Endothelial cell of umbilical vein (primary cell): Measurements from ENCODE around the gene ADGRD2. TPM values are rescaled to one million over a fixed set of nuclear protein-coding genes. Genes with fewer than 3 reads are reported as not detected.

ENCODE experiments used
- BruUV-seq: library from RNA; stranded (reverse); fragments of 400-500 nt; replicated peaks from 2 replicates; lab custom pipeline; 2021; lab: Mats Ljungman, UMichigan
- CTCF ChIA-PET: fragments of 300-600, 350-600 bp; sonication (Branson Sonifier 250); formaldehyde crosslinking; loops from one replicate; lab custom pipeline; 2021; ENCODE audit warnings: antibody characterized with exemption, inconsistent platforms; lab: Charles Lee
- POLR2A ChIA-PET: fragments of 300-600, 350-600 bp; sonication (Branson Sonifier 250); formaldehyde crosslinking; loops from one replicate; lab custom pipeline; 2021; ENCODE audit warnings: antibody characterized with exemption, inconsistent platforms; lab: Charles Lee
- DNase-seq: peaks from one replicate; pipeline ENCODE4 v3.0.0-alpha.2; 2011; ENCODE audit warnings: low read depth, low spot score
- FAIRE-seq: peaks from 2 replicates; lab custom pipeline; 2011; peaks lifted over from hg19 to GRCh38; lab: Jason Lieb, UNC
- H2AFZ ChIP-seq: 2 replicates; pipeline ENCODE4 v1.6.0; 2012; ENCODE audit warnings: low read depth, low read length, control low read depth, inconsistent platforms
- H3K27ac ChIP-seq: 2 replicates; pipeline ENCODE4 v1.5.1; 2011; ENCODE audit warnings: low read depth, mild to moderate bottlenecking, control low read depth, low read length, moderate library complexity; ENCODE audit not compliant: insufficient read depth
- H3K27me3 ChIP-seq, 2 experiments: 2 replicates each; pipeline versions ENCODE4 v1.6.0 to v1.6.1; 2011; ENCODE audit warnings: low read length in 2 of 2, mixed read lengths in 1 of 2; ENCODE audit not compliant: control insufficient read depth in 2 of 2, insufficient read depth in 2 of 2
- H3K36me3 ChIP-seq, 2 experiments: 2 replicates in 1 of 2; 3 replicates in 1 of 2; pipeline ENCODE4 v1.5.1; 2011; ENCODE audit warnings: low read length in 2 of 2, mild to moderate bottlenecking in 1 of 2, moderate library complexity in 1 of 2; ENCODE audit not compliant: control insufficient read depth in 2 of 2, insufficient read depth in 2 of 2; ENCODE audit errors: extremely low read depth in 1 of 2
- H3K4me1 ChIP-seq: 3 replicates; pipeline ENCODE4 v1.5.1; 2011; ENCODE audit warnings: mild to moderate bottlenecking, low read length; ENCODE audit not compliant: control insufficient read depth, insufficient read depth; ENCODE audit errors: extremely low read depth
- H3K4me2 ChIP-seq: 2 replicates; pipeline ENCODE4 v1.6.1; 2011; ENCODE audit warnings: low read length, control low read depth, mixed read lengths; ENCODE audit not compliant: insufficient read depth
- H3K4me3 ChIP-seq, 3 experiments: fragments of 200-600 bp in 1 of 3; sonication (generic), shearing (Covaris generic) in 1 of 3; replicated peaks in 1 of 3; 2 replicates each; pipeline ENCODE4 v1.5.1; 2011 to 2016; ENCODE audit warnings: control low read depth in 3 of 3, low read length in 3 of 3, mild to moderate bottlenecking in 2 of 3, inconsistent platforms in 1 of 3, low read depth in 1 of 3, moderate library complexity in 1 of 3; ENCODE audit not compliant: insufficient read depth in 1 of 3
- H3K79me2 ChIP-seq: 2 replicates; pipeline ENCODE4 v1.6.0; 2012; ENCODE audit warnings: low read length, inconsistent platforms; ENCODE audit not compliant: control insufficient read depth, insufficient read depth
- H3K9ac ChIP-seq: replicated peaks from 2 replicates; pipeline ENCODE3; 2011; ENCODE audit warnings: low read length, control low read depth; ENCODE audit not compliant: insufficient read depth; ENCODE audit errors: extremely low read depth
- H3K9me1 ChIP-seq: replicated peaks from 3 replicates; pipeline ENCODE4 v1.6.0; 2011; ENCODE audit warnings: mild to moderate bottlenecking, low read length; ENCODE audit not compliant: control insufficient read depth, insufficient read depth; ENCODE audit errors: extremely low read depth
- H3K9me3 ChIP-seq: replicated peaks from 2 replicates; pipeline ENCODE4 v1.5.1; 2012; ENCODE audit warnings: low read length, inconsistent platforms; ENCODE audit not compliant: control insufficient read depth, insufficient read depth
- H4K20me1 ChIP-seq: replicated peaks from 2 replicates; pipeline ENCODE3; 2011; ENCODE audit warnings: mild to moderate bottlenecking, low read length; ENCODE audit not compliant: control insufficient read depth, insufficient read depth; ENCODE audit errors: extremely low read depth
- CTCF ChIP-seq, 2 donors: IDR thresholded peaks; 1 replicate in 1 of 2; 2 replicates in 1 of 2; pipeline ENCODE4 v1.5.1; 2011; ENCODE audit warnings: low read length in 2 of 2, mild to moderate bottlenecking in 2 of 2, moderate library complexity in 2 of 2, control low read depth in 1 of 2, inconsistent platforms in 1 of 2, low read depth in 1 of 2; ENCODE audit not compliant: insufficient read depth in 1 of 2; ENCODE audit errors: extremely low read depth in 1 of 2
- EZH2 ChIP-seq: IDR thresholded peaks from 2 replicates; pipeline ENCODE4 v1.6.1; 2012; ENCODE audit warnings: borderline replicate concordance, low read depth, mild to moderate bottlenecking, moderate library complexity, low read length, inconsistent platforms; ENCODE audit not compliant: severe bottlenecking
- FOS ChIP-seq: IDR thresholded peaks from 2 replicates; pipeline ENCODE4 v1.6.1; 2011; ENCODE audit warnings: mild to moderate bottlenecking, low read length, moderate library complexity, borderline replicate concordance; ENCODE audit not compliant: insufficient read depth
- GATA2 ChIP-seq: IDR thresholded peaks from 2 replicates; pipeline ENCODE4 v1.7.0; 2011; ENCODE audit warnings: low read depth, mild to moderate bottlenecking, moderate library complexity, mixed read lengths, low read length; ENCODE audit not compliant: insufficient read length, insufficient read depth
- JUN ChIP-seq: IDR thresholded peaks from 2 replicates; pipeline ENCODE4 v1.6.1; 2011; ENCODE audit warnings: borderline replicate concordance, low read depth; ENCODE audit not compliant: insufficient read length, insufficient read depth
- MAX ChIP-seq: IDR thresholded peaks from 2 replicates; pipeline ENCODE4 v1.6.1; 2011; ENCODE audit not compliant: insufficient read depth, insufficient read length
- MYC ChIP-seq: IDR thresholded peaks from one replicate; pipeline ENCODE4 v1.6.1; 2011; ENCODE audit warnings: mild to moderate bottlenecking, low read depth, low read length
- POLR2A ChIP-seq: IDR thresholded peaks from 2 replicates; pipeline ENCODE4 v1.6.1; 2012; ENCODE audit warnings: low read depth, mild to moderate bottlenecking, control low read depth, low read length
- POLR2AphosphoS5 ChIP-seq: IDR thresholded peaks from 2 replicates; pipeline ENCODE4 v1.6.1; 2012; ENCODE audit warnings: low read depth, mild to moderate bottlenecking, control low read depth, low read length, moderate library complexity; ENCODE audit not compliant: insufficient read depth
- dilution Hi-C: fragments of 300-500 bp; cut with MboI; formaldehyde crosslinking; loops from one replicate; pipeline ENCODE4 v1.15.0; 2019; ENCODE audit warnings: low sequenced_read_pairs; ENCODE audit not compliant: extremely low pct_ligation_motif_present
- intact Hi-C: fragments of 100-400 bp; cut with micrococcal nuclease; formaldehyde crosslinking; loops from one replicate; pipeline ENCODE4 v1.10.0; 2022
- polyA plus RNA-seq, 4 experiments: library from polyadenylated mRNA; depleted of rRNA in 3 of 4; stranded (reverse) in 3 of 4; unstranded in 1 of 4; fragments of >200 nt; gene quantifications; 2 replicates each; pipeline versions ENCODE4 v1.2.1 to v1.2.3, GENCODE V29; 2011 to 2012; ENCODE audit warnings: missing spikeins in 1 of 4
- total RNA-seq: library from RNA; stranded (reverse); gene quantifications from 2 replicates; pipeline ENCODE4 v1.2.3, GENCODE V29; 2021

The ADGRD2 gene
- total and polyA plus RNA-seq, 2 donors (not counting 3 experiments of a cell fraction or from before 2014, with no cell fraction given), result not detected

- intact Hi-C loops, result loop anchor here (1.0 kb wide), 1 partner anchor 61 kb away; no protein-coding TSS in a partner anchor
- CTCF ChIA-PET, result interaction anchor here (1.1 to 1.2 kb wide), 2 partner anchors 57 to 61 kb away, joined by 3 to 6 read pairs; no protein-coding TSS in a partner anchor
- BruUV-seq, result no TSS peak
These were observed 29.8 kb downstream of the ADGRD2 start for GRCh38 chr9:124479947-124480620.

More at GRCh38 chr9:124479947-124480620, 29.8 kb downstream of the ADGRD2 start:
- DNase-seq (no peak), FAIRE-seq (no peak)
- Histone ChIP-seq H3K36me3 (no peaks in the 10 kb centered on the region), H3K79me2 (no peaks in the 10 kb centered on the region), H3K9ac (no peak overlapping the region), H3K4me2 (no peak overlapping the region), H3K27ac (no peak overlapping the region), H2AFZ (no peak overlapping the region), H4K20me1 (no peaks in the 10 kb centered on the region), H3K27me3 (peaks cover 20 to 33% of the 10 kb centered on the region in 2 experiments), H3K4me1 (no peaks in the 10 kb centered on the region), H3K9me1 (no peaks in the 10 kb centered on the region), H3K9me3 (no peaks in the 10 kb centered on the region), H3K4me3 (no peak overlapping the region)
- POLR2A ChIA-PET, result no interaction called here
- dilution Hi-C loops, result no loop called here
- TF ChIP-seq FOS (no peak), MYC (no peak), POLR2A (no peak), GATA2 (no peak), EZH2 (no peak), MAX (no peak), POLR2AphosphoS5 (no peak), JUN (no peak), CTCF (IDR thresholded peaks at IDR 0.05; ENCODE audit: extremely low read depth in 1 of 2, insufficient read depth in 1 of 2, low read depth in 1 of 2, low read length in 2 of 2) (no peak)
